HEK293 (cell line): ENCODE measurements around the gene MECP2.

Experiments used
- CTCF ChIA-PET: fragments of 350-600 bp; formaldehyde crosslinking; extraction: SDS; loops from one replicate; lab custom pipeline; 2021; ENCODE audit warnings: antibody characterized with exemption; lab: Yijun Ruan, JAX
- POLR2A ChIA-PET: fragments of 300-600 bp; formaldehyde crosslinking; extraction: SDS; loops from one replicate; lab custom pipeline; 2020; ENCODE audit warnings: antibody characterized with exemption, inconsistent platforms; lab: Yijun Ruan, JAX
- H3K27ac ChIP-seq: fragments of 200-500 bp; sonication (Bioruptor generic); 2 replicates; pipeline ENCODE4 v1.5.1; 2014; ENCODE audit warnings: low read depth, low read length, control low read depth, inconsistent platforms; ENCODE audit errors: extremely low read depth
- H3K36me3 ChIP-seq, 2 experiments: fragments of 200-500 bp in 1 of 2; sonication (Bioruptor generic) in 1 of 2; 1 replicate in 1 of 2; 2 replicates in 1 of 2; pipeline ENCODE4 v1.5.1; 2014 to 2017; ENCODE audit warnings: inconsistent platforms in 2 of 2, low read length in 2 of 2; ENCODE audit not compliant: control insufficient read depth in 2 of 2, insufficient read depth in 1 of 2
- H3K4me1 ChIP-seq: fragments of 200-500 bp; sonication (Bioruptor generic); 2 replicates; pipeline ENCODE4 v1.5.1; 2014; ENCODE audit warnings: mild to moderate bottlenecking, low read length, inconsistent platforms; ENCODE audit not compliant: control insufficient read depth, insufficient read depth
- H3K4me3 ChIP-seq: 2 replicates; pipeline ENCODE4 v1.5.1; 2011; ENCODE audit warnings: low read depth, mild to moderate bottlenecking, control low read depth, low read length, moderate library complexity
- H3K9me3 ChIP-seq: fragments of 200-500 bp; sonication (Bioruptor generic); 2 replicates; pipeline ENCODE4 v1.5.1; 2014; ENCODE audit warnings: low read depth, low read length, inconsistent platforms; ENCODE audit not compliant: control insufficient read depth, insufficient read depth
- FEZF1 ChIP-seq: fragments of 450-650 bp; formaldehyde crosslinking; IDR thresholded peaks from 2 replicates; pipeline ENCODE4 v1.5.1; 2016; ENCODE audit warnings: missing biosample characterization, missing genetic modification characterization
- GLIS1 ChIP-seq: fragments of 450-650 bp; formaldehyde crosslinking; IDR thresholded peaks from 2 replicates; pipeline ENCODE4 v1.5.1; 2016; ENCODE audit warnings: missing biosample characterization, missing genetic modification characterization
- PRDM10 ChIP-seq: fragments of 450-650 bp; formaldehyde crosslinking; IDR thresholded peaks from 2 replicates; pipeline ENCODE4 v1.5.1; 2016; ENCODE audit warnings: missing biosample characterization, missing genetic modification characterization
- TCF7L2 ChIP-seq: IDR thresholded peaks from 2 replicates; pipeline ENCODE4 v1.6.1; 2011; ENCODE audit warnings: low read depth, mild to moderate bottlenecking, inconsistent platforms, low read length, moderate library complexity, borderline replicate concordance
- ZBTB10 ChIP-seq: fragments of 450-650 bp; formaldehyde crosslinking; IDR thresholded peaks from 2 replicates; pipeline ENCODE4 v1.5.1; 2016; ENCODE audit warnings: missing biosample characterization, missing genetic modification characterization
- ZBTB17 ChIP-seq: fragments of 450-650 bp; formaldehyde crosslinking; IDR thresholded peaks from 2 replicates; pipeline ENCODE4 v1.5.1; 2016; ENCODE audit warnings: missing biosample characterization, missing genetic modification characterization
- ZBTB8A ChIP-seq: fragments of 450-650 bp; formaldehyde crosslinking; IDR thresholded peaks from 2 replicates; pipeline ENCODE4 v1.5.1; 2016; ENCODE audit warnings: missing biosample characterization, missing genetic modification characterization
- ZIC2 ChIP-seq: fragments of 450-650 bp; formaldehyde crosslinking; IDR thresholded peaks from 2 replicates; pipeline ENCODE4 v1.5.1; 2016; ENCODE audit warnings: missing biosample characterization, missing genetic modification characterization
- ZNF157 ChIP-seq: fragments of 450-650 bp; formaldehyde crosslinking; IDR thresholded peaks from 2 replicates; pipeline ENCODE4 v1.5.1; 2016; ENCODE audit warnings: missing biosample characterization, missing genetic modification characterization
- ZNF184 ChIP-seq: fragments of 450-650 bp; IDR thresholded peaks from 2 replicates; pipeline ENCODE4 v1.5.1; 2018; ENCODE audit warnings: missing biosample characterization, mild to moderate bottlenecking, missing genetic modification characterization
- ZNF214 ChIP-seq: fragments of 450-650 bp; formaldehyde crosslinking; IDR thresholded peaks from 2 replicates; pipeline ENCODE4 v1.5.1; 2017; ENCODE audit warnings: missing biosample characterization, mild to moderate bottlenecking, missing genetic modification characterization, borderline replicate concordance
- ZNF335 ChIP-seq: fragments of 450-650 bp; formaldehyde crosslinking; conservative IDR thresholded peaks from 2 replicates; pipeline ENCODE4 v1.5.1; 2016; ENCODE audit warnings: missing biosample characterization, missing genetic modification characterization
- ZNF473 ChIP-seq: fragments of 450-650 bp; formaldehyde crosslinking; IDR thresholded peaks from 2 replicates; pipeline ENCODE4 v1.5.1; 2017; ENCODE audit warnings: missing biosample characterization, missing genetic modification characterization
- ZNF776 ChIP-seq: fragments of 450-650 bp; formaldehyde crosslinking; IDR thresholded peaks from 2 replicates; pipeline ENCODE4 v1.5.0; 2017; ENCODE audit warnings: missing biosample characterization, missing genetic modification characterization, borderline replicate concordance
- ZNF777 ChIP-seq: fragments of 450-650 bp; formaldehyde crosslinking; IDR thresholded peaks from 2 replicates; pipeline ENCODE4 v1.5.1; 2017; ENCODE audit warnings: missing biosample characterization, missing genetic modification characterization, borderline replicate concordance
- ZSCAN30 ChIP-seq: fragments of 450-650 bp; IDR thresholded peaks from 2 replicates; pipeline ENCODE4 v1.5.1; 2018; ENCODE audit warnings: missing biosample characterization, mild to moderate bottlenecking, missing genetic modification characterization, moderate library complexity
- ZSCAN4 ChIP-seq: fragments of 450-650 bp; formaldehyde crosslinking; IDR thresholded peaks from 2 replicates; pipeline ENCODE4 v1.5.1; 2017; ENCODE audit warnings: missing biosample characterization, missing genetic modification characterization
- TF ChIP-seq, protein P1 (sequence below): fragments of 450-650 bp; formaldehyde crosslinking; IDR thresholded peaks from 2 replicates; pipeline ENCODE4 v1.5.1; 2017; ENCODE audit warnings: missing biosample characterization, missing genetic modification characterization
- TF ChIP-seq, protein P2 (sequence below): fragments of 450-650 bp; formaldehyde crosslinking; IDR thresholded peaks from 2 replicates; pipeline ENCODE4 v1.5.1; 2016; ENCODE audit warnings: missing biosample characterization, missing genetic modification characterization

The MECP2 gene

GRCh38 chrX:154048398-154048797 lies 49.1 kb downstream of the MECP2 start (continued):
- TF ChIP-seq, protein P1, sequence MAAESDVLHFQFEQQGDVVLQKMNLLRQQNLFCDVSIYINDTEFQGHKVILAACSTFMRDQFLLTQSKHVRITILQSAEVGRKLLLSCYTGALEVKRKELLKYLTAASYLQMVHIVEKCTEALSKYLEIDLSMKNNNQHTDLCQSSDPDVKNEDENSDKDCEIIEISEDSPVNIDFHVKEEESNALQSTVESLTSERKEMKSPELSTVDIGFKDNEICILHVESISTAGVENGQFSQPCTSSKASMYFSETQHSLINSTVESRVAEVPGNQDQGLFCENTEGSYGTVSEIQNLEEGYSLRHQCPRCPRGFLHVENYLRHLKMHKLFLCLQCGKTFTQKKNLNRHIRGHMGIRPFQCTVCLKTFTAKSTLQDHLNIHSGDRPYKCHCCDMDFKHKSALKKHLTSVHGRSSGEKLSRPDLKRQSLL (tag by site-specific recombination): no peak
- no peak for TF ChIP-seq ZBTB8A (tag by site-specific recombination)
- no peak for TF ChIP-seq ZBTB17 (tag by site-specific recombination)
- no peak for TF ChIP-seq ZNF777 (tag by site-specific recombination)
- no peak for TF ChIP-seq TCF7L2
- no peak for TF ChIP-seq ZNF184 (tag by site-specific recombination)
- TF ChIP-seq ZBTB10 (tag by site-specific recombination): no peak
- TF ChIP-seq ZNF776 (tag by site-specific recombination): no peak

DNA sequence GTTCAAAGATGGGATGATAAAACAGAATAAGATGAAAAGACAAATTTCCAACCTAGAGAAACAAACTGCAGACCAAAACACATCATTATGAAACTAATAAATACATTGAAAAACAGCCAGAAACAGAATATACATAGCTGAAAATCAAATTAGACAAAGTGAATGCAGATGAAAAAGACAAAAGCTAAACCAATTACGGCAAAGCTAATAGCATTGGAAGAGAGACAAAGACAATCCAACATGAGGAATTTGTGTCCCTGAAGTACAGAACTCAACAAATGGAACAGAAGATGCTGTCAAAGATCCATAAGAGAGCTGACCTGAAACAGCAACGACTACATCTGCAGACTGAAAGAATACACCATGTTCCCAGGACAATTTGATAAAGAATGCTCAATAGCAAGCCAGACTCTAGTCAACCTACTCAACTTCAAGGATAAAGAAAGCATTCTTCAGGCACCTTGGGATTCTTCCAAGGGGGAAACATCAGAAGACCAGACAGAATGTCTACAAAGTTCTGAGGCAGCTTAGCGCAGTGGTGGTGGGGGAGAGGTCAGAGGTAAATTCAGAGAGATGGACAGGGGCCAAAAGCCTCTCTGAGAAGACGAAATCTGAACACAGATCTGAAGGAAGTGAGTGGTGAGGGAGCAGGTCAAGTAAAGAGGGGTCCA lies 50.4 kb downstream of the MECP2 start:
- peaks cover 4% of the 10 kb centered on the region; the same call in 1 of the 2 replicates for H3K4me1 ChIP-seq
- H3K9me3 ChIP-seq: no peaks in the 10 kb centered on the region
- POLR2A ChIA-PET: no interaction called here
- no peak overlapping the region for H3K27ac ChIP-seq
- TF ChIP-seq ZNF335 (tag by site-specific recombination): no peak
- no peak for TF ChIP-seq ZNF157 (tag by site-specific recombination)
- no peak for TF ChIP-seq ZNF776 (tag by site-specific recombination)
- no peak overlapping the region for H3K4me3 ChIP-seq
- peaks cover 0 to 20% of the 10 kb centered on the region in 2 experiments; a peak in 2 of 3 replicates for H3K36me3 ChIP-seq
- CTCF ChIA-PET: interaction anchor here (0.6 to 2.0 kb wide), 3 partner anchors 29 to 478 kb away, joined by 4 to 17 read pairs (median 4); no protein-coding TSS in a partner anchor

DNA sequence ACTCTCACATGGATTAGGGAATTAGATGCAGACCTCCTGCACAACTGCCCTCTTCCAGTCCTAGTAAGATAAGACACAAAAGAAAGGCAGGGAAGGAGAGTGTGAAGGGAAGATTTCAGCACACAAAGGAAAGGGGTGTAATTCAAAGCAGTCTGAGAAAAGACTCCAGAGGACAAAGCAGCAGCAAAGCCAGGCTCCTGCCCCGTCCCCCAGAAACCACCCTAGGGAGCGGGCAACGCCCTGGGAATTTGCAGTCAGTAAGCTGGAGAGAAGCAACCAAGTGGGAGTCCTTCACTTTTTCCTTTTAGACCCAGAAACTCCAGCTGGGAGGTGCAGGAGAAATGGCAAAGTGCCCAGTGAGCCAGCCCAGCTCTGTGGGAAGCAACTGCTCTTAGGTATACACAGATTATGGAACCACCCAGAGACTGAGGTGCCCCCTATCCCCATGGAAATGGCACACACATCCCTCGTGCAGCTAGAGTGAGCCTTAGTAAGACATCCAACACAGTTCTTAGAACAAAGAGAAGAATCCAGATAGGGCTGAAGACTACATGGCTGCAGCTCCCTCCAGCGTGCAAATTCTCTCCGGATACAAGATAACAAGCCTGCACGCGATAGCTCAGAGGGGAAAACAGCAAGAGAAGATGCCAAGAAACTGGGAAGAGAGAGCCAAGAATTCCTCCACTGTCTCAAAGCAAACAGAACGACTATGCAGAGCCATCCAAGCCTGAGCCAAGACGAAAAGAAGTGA lies 51.3 kb downstream of the MECP2 start:
- peaks cover 4% of the 10 kb centered on the region; the same call in 1 of the 2 replicates for H3K4me1 ChIP-seq
- no peak overlapping the region for H3K27ac ChIP-seq
- no peaks in the 10 kb centered on the region for H3K9me3 ChIP-seq
- H3K4me3 ChIP-seq: no peak overlapping the region
- CTCF ChIA-PET: interaction anchor here (0.7 to 2.0 kb wide), 3 partner anchors 15 to 32 kb away, joined by 4 to 17 read pairs (median 5); no protein-coding TSS in a partner anchor
- POLR2A ChIA-PET: interaction anchor here (0.9 kb wide), 1 partner anchor 11 kb away, joined by 3 read pairs; no protein-coding TSS in a partner anchor
- H3K36me3 ChIP-seq: peaks cover 0 to 20% of the 10 kb centered on the region in 2 experiments; a peak in 2 of 3 replicates
- TF ChIP-seq ZSCAN30 (peak; percentile 55; the same call in 1 of the 2 replicates), ZNF214 (no peak), ZSCAN4 (tag by site-specific recombination) (0 out of 2 replicates have a peak, but pooled peaks have one; percentile 6), GLIS1 (peak; percentile 55), PRDM10 (tag by site-specific recombination) (peak; percentile 84), ZNF473 (tag by site-specific recombination) (no peak), FEZF1 (tag by site-specific recombination) (peak; percentile 27), ZIC2 (peak; percentile 82)
- TF ChIP-seq, protein P2, sequence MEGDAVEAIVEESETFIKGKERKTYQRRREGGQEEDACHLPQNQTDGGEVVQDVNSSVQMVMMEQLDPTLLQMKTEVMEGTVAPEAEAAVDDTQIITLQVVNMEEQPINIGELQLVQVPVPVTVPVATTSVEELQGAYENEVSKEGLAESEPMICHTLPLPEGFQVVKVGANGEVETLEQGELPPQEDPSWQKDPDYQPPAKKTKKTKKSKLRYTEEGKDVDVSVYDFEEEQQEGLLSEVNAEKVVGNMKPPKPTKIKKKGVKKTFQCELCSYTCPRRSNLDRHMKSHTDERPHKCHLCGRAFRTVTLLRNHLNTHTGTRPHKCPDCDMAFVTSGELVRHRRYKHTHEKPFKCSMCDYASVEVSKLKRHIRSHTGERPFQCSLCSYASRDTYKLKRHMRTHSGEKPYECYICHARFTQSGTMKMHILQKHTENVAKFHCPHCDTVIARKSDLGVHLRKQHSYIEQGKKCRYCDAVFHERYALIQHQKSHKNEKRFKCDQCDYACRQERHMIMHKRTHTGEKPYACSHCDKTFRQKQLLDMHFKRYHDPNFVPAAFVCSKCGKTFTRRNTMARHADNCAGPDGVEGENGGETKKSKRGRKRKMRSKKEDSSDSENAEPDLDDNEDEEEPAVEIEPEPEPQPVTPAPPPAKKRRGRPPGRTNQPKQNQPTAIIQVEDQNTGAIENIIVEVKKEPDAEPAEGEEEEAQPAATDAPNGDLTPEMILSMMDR: 0 out of 2 replicates have a peak, but pooled peaks have one; percentile 15
